Adrenal gland (tissue), 12 donors: Measurements from ENCODE around the gene ERP29. TPM values are rescaled to one million over a fixed set of nuclear protein-coding genes. Genes with fewer than 3 reads are reported as not detected.

Experiments
- DNase-seq, 7 donors: peaks; one replicate each; pipeline ENCODE4 v3.0.0-alpha.2; 2019 to 2020
- H3K27ac ChIP-seq, 5 donors: fragments of 200-600 bp; sonication (generic) in 4 of 5; 1 replicate in 3 of 5; 2 replicates in 2 of 5; pipeline versions ENCODE4 v1.5.1 to v1.8.0; 2016 to 2020; ENCODE audit warnings: mild to moderate bottlenecking in 1 of 5
- H3K27me3 ChIP-seq: fragments of 200-600 bp; 2 replicates; pipeline ENCODE4 v1.8.0; 2021
- H3K36me3 ChIP-seq, 2 donors: fragments of 200-600 bp; replicated peaks in 1 of 2; 1 replicate in 1 of 2; 2 replicates in 1 of 2; pipeline versions ENCODE4 v1.5.1 to v1.8.0; 2018 to 2022
- H3K4me1 ChIP-seq, 2 donors: fragments of 200-600 bp; replicated peaks in 1 of 2; 1 replicate in 1 of 2; 2 replicates in 1 of 2; pipeline versions ENCODE4 v1.5.1 to v1.8.0; 2018 to 2021
- H3K4me3 ChIP-seq, 4 donors: fragments of 200-600 bp; sonication (generic) in 3 of 4; one replicate each; pipeline ENCODE4 v1.5.1; 2016 to 2018
- H3K9me3 ChIP-seq, 3 donors: fragments of 200-600 bp; sonication (generic) in 1 of 3; replicated peaks in 1 of 3; 1 replicate in 2 of 3; 2 replicates in 1 of 3; pipeline versions ENCODE4 v1.5.1 to v1.8.0; 2016 to 2021
- POLR2A ChIP-seq, 2 donors: fragments of 450-650 bp; IDR thresholded peaks; one replicate each; pipeline ENCODE4 v1.6.1; 2017; ENCODE audit warnings: antibody characterized with exemption in 2 of 2, mild to moderate bottlenecking in 2 of 2, moderate library complexity in 1 of 2
- WGBS, 4 donors: extraction: QIAGEN DNeasy Blood & Tissue Kit in 2 of 4; methylation state at CpG; one replicate each; pipeline versions ENCODE4 v1.1.5 to v1.1.7; 2013 to 2017; 5-methylcytosine and 5-hydroxymethylcytosine counted together
- intact Hi-C, 2 donors: fragments of 100-400 bp; cut with DNase I; formaldehyde crosslinking; loops; one replicate each; pipeline versions ENCODE4 v1.14.1 to v1.15.0; 2022 to 2023
- polyA plus RNA-seq, 3 donors: library from polyadenylated mRNA; stranded (reverse); fragments of 200-250 nt in 2 of 3; fragments of 350-450 nt in 1 of 3; fragmentation: Illumina TruSeq in 1 of 3; extraction: RNeasy Lipid Tissue Mini Kit (QIAGEN cat#74804) in 1 of 3; gene quantifications; one replicate each; pipeline ENCODE4 v1.2.3, GENCODE V29; 2013 to 2014
- total RNA-seq, 9 donors: library from RNA; depleted of rRNA in 4 of 9; stranded (reverse); fragments of >200 nt in 4 of 9; fragments of 120-200 nt in 1 of 9; fragmentation: NEBNext Ultra II Directional in 1 of 9; extraction: Animal tissue kit (Norgen Biotek cat#: 25700) in 1 of 9; gene quantifications; one replicate each; pipeline versions ENCODE4 v1.1.0 to v1.2.4, GENCODE V29; 2013 to 2023
- TF ChIP-seq, protein P1 (sequence below), 6 experiments: fragments of 450-650 bp in 4 of 6; fragments of 200-600 bp in 2 of 6; sonication (generic) in 1 of 6; IDR thresholded peaks; 1 replicate in 5 of 6; 2 replicates in 1 of 6; pipeline versions ENCODE4 v1.5.1 to v1.8.0; 2016 to 2021; ENCODE audit warnings: antibody characterized with exemption in 6 of 6, mild to moderate bottlenecking in 2 of 6, moderate library complexity in 1 of 6
- donor health status: healthy with polysubstance abuse.
- donor health status: Bipolar disorder and iron deficiency.
- donor health status: DM: yes; HTN: yes; CAD: no.
- donor health status: DM: no; HTN: no; CAD: no.
- donor health status: DM: no; HTN: no; CAD: no.
- donor health status: DM: yes; HTN: yes; CAD: no.

The ERP29 gene
- total and polyA plus RNA-seq, 12 donors: 68.5 to 141 (median 93.8) TPM

DNA sequence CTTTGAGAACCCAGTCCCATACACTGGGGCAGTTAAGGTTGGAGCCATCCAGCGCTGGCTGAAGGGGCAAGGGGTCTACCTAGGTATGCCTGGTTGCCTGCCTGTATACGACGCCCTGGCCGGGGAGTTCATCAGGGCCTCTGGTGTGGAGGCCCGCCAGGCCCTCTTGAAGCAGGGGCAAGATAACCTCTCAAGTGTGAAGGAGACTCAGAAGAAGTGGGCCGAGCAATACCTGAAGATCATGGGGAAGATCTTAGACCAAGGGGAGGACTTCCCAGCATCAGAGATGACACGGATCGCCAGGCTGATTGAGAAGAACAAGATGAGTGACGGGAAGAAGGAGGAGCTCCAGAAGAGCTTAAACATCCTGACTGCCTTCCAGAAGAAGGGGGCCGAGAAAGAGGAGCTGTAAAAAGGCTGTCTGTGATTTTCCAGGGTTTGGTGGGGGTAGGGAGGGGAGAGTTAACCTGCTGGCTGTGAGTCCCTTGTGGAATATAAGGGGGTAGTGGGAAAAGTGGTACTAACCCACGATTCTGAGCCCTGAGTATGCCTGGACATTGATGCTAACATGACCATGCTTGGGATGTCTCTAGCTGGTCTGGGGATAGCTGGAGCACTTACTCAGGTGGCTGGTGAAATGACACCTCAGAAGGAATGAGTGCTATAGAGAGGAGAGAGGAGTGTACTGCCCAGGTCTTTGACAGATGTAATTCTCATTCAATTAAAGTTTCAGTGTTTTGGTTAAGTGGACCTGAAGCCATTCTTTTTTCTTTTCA is 9.2 kb downstream of the ERP29 start:
- TF ChIP-seq POLR2A (IDR thresholded peaks at IDR 0.05): no peak
- TF ChIP-seq, protein P1, sequence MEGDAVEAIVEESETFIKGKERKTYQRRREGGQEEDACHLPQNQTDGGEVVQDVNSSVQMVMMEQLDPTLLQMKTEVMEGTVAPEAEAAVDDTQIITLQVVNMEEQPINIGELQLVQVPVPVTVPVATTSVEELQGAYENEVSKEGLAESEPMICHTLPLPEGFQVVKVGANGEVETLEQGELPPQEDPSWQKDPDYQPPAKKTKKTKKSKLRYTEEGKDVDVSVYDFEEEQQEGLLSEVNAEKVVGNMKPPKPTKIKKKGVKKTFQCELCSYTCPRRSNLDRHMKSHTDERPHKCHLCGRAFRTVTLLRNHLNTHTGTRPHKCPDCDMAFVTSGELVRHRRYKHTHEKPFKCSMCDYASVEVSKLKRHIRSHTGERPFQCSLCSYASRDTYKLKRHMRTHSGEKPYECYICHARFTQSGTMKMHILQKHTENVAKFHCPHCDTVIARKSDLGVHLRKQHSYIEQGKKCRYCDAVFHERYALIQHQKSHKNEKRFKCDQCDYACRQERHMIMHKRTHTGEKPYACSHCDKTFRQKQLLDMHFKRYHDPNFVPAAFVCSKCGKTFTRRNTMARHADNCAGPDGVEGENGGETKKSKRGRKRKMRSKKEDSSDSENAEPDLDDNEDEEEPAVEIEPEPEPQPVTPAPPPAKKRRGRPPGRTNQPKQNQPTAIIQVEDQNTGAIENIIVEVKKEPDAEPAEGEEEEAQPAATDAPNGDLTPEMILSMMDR (IDR thresholded peaks at IDR 0.05): no peak
- H3K4me1 ChIP-seq: peaks cover 0 to 11% of the 10 kb centered on the region in 2 donors
- no peak overlapping the region for H3K27ac ChIP-seq
- no peaks in the 10 kb centered on the region for H3K9me3 ChIP-seq
- WGBS, 4 donors: 90 to 95% (median 93%) methylated on average over 8 to 11 of the region's 11 CpGs
- no peaks in the 10 kb centered on the region for H3K27me3 ChIP-seq
- H3K4me3 ChIP-seq: no peak overlapping the region
- intact Hi-C loops: no loop called here
- peaks cover 0 to 31% of the 10 kb centered on the region in 2 donors for H3K36me3 ChIP-seq
- DNase-seq: no peak

DNA sequence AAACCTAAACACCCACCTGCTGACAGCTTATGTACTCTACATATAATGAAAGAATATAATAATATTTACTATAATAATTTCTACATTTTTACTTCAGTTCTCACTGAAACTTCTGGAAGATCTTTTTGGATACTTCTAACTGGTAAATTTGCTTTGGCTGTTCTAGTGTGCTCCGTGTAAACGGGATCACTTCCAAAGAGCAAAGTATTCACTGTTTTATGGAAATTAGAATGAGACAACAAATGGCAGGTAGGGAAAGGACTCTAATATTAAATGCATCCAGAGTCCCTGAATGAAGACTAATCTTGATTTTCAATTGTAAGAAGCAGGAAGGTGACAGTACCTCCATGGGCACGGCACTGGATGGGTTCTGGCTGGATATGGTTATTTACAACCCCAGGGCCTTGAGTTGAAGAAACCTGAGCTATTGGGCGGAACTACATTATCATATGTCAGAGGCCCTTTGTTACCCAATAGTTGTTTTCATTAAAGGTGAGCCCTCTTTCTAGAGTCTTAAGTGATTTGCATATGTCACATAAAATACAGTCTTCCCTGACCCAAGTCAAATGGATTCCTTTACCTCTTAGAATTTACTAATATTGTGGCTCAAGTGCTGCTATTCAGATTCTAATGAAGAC is 10.7 kb downstream of the ERP29 start:
- TF ChIP-seq POLR2A (IDR thresholded peaks at IDR 0.05): no peak
- TF ChIP-seq, protein P1 (IDR thresholded peaks at IDR 0.05): no peak
- no peaks in the 10 kb centered on the region for H3K9me3 ChIP-seq
- intact Hi-C loops: no loop called here
- WGBS, 4 donors: 88 to 95% (median 92%) methylated on average over 4 of the region's 4 CpGs
- no peak overlapping the region for H3K27ac ChIP-seq
- H3K4me3 ChIP-seq: no peak overlapping the region
- DNase-seq: no peak
- peaks cover 0 to 9% of the 10 kb centered on the region in 2 donors for H3K4me1 ChIP-seq
- peaks cover 0 to 36% of the 10 kb centered on the region in 2 donors for H3K36me3 ChIP-seq
- H3K27me3 ChIP-seq: no peaks in the 10 kb centered on the region

DNA sequence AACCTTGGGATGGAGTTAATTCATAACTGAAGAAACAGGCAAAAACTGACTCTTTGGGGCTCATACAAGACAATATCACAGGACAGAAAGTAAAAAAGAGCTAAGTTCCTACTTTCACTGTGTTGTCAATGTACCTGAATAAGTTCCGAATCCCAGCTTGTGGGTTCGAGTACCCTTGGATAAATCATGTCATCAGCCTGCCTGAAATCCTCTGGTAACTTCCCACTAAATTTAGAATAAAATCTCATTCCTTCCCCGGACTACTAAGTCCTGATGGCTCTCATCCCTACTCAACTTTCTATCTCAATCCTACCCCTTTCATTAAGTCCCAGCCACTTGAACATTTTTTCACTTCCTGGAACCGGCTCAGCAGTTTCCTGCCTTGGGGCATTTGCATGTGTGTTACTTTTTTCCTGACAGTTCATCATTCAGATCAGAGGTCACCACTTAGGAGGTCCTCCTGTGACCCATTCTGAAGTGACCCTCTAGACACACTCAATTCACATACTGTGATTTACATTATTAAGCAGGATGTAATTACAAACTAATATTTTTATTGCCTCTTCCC is 12.7 kb downstream of the ERP29 start:
- H3K9me3 ChIP-seq: no peaks in the 10 kb centered on the region
- peaks cover 0 to 32% of the 10 kb centered on the region in 2 donors for H3K36me3 ChIP-seq
- H3K27ac ChIP-seq: no peak overlapping the region
- intact Hi-C loops: no loop called here
- H3K4me1 ChIP-seq: peaks cover 0 to 2% of the 10 kb centered on the region in 2 donors
- no peak for TF ChIP-seq POLR2A (IDR thresholded peaks at IDR 0.05)
- TF ChIP-seq, protein P1 (IDR thresholded peaks at IDR 0.05): no peak
- no peaks in the 10 kb centered on the region for H3K27me3 ChIP-seq
- no peak overlapping the region for H3K4me3 ChIP-seq
- DNase-seq: no peak
- WGBS, 4 donors: 68 to 79% (median 77%) methylated on average over 4 of the region's 4 CpGs

DNA sequence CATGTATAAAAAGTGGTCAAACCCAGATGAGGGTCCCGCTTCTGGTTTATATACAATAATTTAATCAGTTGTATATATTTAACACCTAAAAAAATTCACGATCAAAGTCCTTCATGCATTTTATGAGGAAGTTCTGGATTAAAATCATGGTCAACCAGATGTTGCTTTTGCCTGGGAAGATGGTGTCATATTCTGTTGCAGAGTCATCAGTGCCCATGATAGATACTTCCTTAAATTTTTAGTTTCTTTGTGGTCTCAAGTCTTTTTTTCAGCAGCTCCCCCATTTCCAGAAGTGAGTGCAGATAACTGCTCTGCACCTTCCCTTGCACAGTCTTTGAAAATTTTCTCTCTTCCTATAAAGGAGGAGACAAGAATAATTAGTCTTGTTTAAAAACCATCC is 16.1 kb downstream of the ERP29 start:
- WGBS, 4 donors: 81 to 94% (median 93%) methylated on average over 2 of the region's 2 CpGs
- Histone ChIP-seq H3K27ac (no peak overlapping the region), H3K9me3 (no peaks in the 10 kb centered on the region), H3K36me3 (peaks cover 0 to 35% of the 10 kb centered on the region in 2 donors), H3K27me3 (no peaks in the 10 kb centered on the region), H3K4me3 (no peak overlapping the region), H3K4me1 (peaks cover 3 to 18% of the 10 kb centered on the region in 2 donors)
- DNase-seq: no peak
- intact Hi-C loops: no loop called here
- TF ChIP-seq POLR2A (IDR thresholded peaks at IDR 0.05): no peak
